NB4 (cell line): ENCODE measurements around the gene PRUNE2.

Experiments
- DNase-seq: peaks from one replicate; pipeline ENCODE4 v3.0.0; 2010; ENCODE audit warnings: low read depth
- H3K4me3 ChIP-seq: one replicate; pipeline ENCODE4 v1.5.1; 2011; ENCODE audit warnings: mild to moderate bottlenecking, low read depth, low read length, moderate library complexity
- MYC ChIP-seq: IDR thresholded peaks from 2 replicates; pipeline ENCODE4 v1.6.1; 2011; ENCODE audit warnings: low read depth, low read length
- POLR2A ChIP-seq: IDR thresholded peaks from 2 replicates; pipeline ENCODE4 v1.6.1; 2011; ENCODE audit warnings: mild to moderate bottlenecking; ENCODE audit not compliant: insufficient read length; ENCODE audit errors: extremely low read depth
- TF ChIP-seq, protein P1 (sequence below): IDR thresholded peaks from one replicate; pipeline ENCODE4 v1.5.1; 2012; ENCODE audit warnings: low read depth, low read length
- TF ChIP-seq, protein P2 (sequence below): IDR thresholded peaks from 2 replicates; pipeline ENCODE4 v1.6.1; 2011; ENCODE audit warnings: low read depth, low read length

PRUNE2 gene

DNA sequence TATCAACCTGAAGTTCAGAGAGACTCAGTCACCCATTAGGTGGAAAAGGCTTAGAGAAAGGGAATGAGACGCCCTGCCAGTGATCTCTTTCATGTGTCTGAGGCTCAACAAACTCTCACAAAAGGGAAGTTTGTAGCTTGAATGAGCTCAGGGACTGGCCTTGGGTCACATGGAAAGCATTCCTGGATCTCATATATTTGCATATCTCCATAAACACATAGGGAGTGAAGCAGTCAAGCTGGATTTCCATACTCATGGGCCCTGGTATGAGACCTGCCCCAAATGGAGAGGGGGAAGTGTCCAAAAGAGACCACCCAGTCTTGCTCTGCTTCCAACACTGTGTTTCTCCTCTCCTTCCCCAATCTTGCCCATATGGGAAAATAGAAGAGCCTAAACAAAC, 26.4 kb upstream of the PRUNE2 start:
- DNase-seq: no peak
- TF ChIP-seq, protein P1, sequence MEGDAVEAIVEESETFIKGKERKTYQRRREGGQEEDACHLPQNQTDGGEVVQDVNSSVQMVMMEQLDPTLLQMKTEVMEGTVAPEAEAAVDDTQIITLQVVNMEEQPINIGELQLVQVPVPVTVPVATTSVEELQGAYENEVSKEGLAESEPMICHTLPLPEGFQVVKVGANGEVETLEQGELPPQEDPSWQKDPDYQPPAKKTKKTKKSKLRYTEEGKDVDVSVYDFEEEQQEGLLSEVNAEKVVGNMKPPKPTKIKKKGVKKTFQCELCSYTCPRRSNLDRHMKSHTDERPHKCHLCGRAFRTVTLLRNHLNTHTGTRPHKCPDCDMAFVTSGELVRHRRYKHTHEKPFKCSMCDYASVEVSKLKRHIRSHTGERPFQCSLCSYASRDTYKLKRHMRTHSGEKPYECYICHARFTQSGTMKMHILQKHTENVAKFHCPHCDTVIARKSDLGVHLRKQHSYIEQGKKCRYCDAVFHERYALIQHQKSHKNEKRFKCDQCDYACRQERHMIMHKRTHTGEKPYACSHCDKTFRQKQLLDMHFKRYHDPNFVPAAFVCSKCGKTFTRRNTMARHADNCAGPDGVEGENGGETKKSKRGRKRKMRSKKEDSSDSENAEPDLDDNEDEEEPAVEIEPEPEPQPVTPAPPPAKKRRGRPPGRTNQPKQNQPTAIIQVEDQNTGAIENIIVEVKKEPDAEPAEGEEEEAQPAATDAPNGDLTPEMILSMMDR: no peak
- no peak for TF ChIP-seq POLR2A
- no peak for TF ChIP-seq MYC
- TF ChIP-seq, protein P2, sequence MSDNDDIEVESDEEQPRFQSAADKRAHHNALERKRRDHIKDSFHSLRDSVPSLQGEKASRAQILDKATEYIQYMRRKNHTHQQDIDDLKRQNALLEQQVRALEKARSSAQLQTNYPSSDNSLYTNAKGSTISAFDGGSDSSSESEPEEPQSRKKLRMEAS: no peak

DNA sequence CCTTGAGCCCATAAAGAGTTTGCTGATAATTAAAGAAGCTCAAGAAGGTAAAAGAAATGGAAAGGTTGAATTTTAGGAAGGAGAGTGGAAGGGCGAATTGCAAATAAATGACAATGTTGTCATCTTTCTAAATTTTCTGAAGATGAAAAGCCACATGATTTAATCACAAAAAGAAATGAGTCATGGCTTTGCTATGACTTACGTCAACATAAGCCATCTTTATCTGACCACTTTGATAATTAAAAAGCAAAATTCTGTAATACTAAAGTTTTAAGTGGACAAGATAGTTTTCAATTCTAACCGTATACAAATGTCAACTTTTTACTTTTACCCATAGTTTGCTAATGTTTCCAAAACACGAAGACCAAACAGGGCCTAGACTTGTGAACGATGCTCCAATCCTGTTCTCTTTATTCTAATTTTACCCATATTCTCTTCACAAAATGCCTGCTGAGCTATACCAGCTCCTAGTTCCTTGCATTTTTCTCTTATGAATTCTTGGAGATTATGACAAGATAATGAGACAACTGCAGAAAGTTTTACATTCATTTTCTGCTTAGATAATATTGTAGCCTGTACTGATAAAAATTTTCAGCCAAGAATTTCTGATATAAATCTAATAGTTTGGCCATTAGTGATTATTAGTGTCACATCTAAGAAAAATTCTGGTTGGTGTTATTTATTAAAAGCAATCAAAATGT, 21.8 kb upstream of the PRUNE2 start:
- no peak for DNase-seq
- TF ChIP-seq, protein P1: no peak
- TF ChIP-seq MYC (no peak), POLR2A (no peak)
- TF ChIP-seq, protein P2: no peak
- H3K4me3 ChIP-seq: no peak overlapping the region

More for the DNA sequence above, 26.4 kb upstream of the PRUNE2 start:
- no peak overlapping the region for H3K4me3 ChIP-seq

DNA sequence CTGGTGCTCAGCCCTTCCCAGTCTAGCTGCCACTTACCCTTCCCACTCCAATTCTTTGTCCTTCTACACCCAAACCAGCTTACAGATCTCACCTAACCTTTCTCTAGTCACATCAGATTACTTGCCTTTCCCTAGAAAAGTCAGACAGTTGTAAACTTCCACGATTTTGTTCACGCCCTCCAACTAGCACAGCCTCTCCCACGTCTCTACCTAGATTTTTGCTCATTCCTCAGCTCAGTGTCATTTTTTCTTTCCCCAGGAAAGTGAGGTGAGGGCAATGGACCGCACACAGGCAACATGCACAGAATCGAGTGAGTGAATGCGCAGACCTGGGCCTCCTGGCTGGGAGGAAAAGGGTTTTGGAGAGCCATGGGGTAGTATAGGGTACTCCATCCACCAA, 20.9 kb upstream of the PRUNE2 start:
- no peak overlapping the region for H3K4me3 ChIP-seq
- no peak for DNase-seq
- TF ChIP-seq, protein P1: no peak

DNA sequence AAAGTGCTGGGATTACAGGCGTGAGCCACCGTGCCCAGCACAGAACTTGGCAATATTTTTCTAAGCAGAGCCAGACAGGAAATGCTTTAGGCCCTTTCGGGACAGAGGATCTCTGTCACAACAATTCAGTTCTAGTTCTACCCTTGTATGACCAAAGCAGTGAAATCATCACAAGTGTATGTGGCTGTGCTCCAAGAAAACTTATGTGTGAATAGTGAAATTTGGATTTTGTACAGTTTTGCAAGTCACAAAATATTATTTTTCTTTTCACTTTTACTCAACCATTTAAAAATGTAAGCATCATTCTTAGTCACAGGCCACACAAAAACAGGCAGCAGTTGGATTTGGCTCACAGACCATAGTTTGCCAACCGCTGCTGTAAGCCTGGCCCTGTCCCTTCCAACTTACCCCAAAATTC, 20.4 kb upstream of the PRUNE2 start:
- H3K4me3 ChIP-seq: no peak overlapping the region
- TF ChIP-seq, protein P1: no peak
- no peak for TF ChIP-seq POLR2A
- TF ChIP-seq, protein P2: no peak
- TF ChIP-seq MYC: no peak
- DNase-seq: no peak

DNA sequence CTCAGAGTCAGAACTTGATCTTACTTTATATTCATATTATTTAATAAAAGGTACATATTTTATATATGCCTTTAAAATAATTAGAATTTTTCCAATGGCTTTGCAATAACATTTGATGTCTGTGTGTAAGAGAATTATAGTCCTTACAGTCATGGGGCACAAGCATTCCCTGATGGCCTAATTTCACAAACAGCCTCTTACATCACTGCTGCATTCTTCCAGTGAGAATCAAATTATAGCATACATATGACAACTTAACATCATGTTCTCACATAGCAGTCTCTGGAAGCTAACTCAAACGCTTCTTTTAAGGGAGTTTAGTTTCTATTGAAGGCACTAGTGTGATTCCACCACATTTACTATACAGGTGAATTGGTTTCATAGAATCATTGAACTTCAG, 15.3 kb upstream of the PRUNE2 start:
- DNase-seq: no peak
- TF ChIP-seq POLR2A (no peak), MYC (no peak)
- TF ChIP-seq, protein P2: no peak
- TF ChIP-seq, protein P1: no peak
- H3K4me3 ChIP-seq: no peak overlapping the region

DNA sequence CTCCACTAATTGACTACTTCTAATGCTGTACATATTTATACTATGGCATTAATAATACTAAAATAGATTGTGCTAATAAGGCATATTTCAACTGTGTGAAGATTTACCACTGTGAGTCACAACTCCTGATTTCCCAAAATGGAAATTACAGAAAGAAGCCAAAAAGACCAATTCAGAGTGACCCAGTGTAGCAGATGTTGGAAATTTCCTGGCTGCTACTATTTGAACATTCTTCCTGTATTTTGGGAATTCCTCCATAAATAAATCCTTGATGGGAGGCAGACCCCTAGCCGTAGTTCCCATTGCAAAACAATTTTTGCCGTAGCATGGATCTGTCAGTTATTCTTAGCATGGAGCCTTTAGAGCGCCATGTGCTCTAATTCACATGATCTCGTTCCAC, 11.4 kb upstream of the PRUNE2 start:
- no peak overlapping the region for H3K4me3 ChIP-seq
- DNase-seq: no peak
- no peak for TF ChIP-seq POLR2A
